HG03558 (cell line): ENCODE results near the gene ZGRF1.
"Not testable (repeated sequence)": the region's sequence is repeated elsewhere in the genome, so short reads cannot be mapped to it uniquely, and the experiment has no call there.

Experiments
- ATAC-seq: cut with Tn5 transposase; IDR thresholded peaks from one replicate; pipeline ENCODE4 v1.9.1; 2021; ENCODE audit warnings: moderate number of reproducible peaks; ENCODE audit not compliant: unreplicated experiment; ENCODE audit errors: extremely low read depth

The ZGRF1 gene

GRCh38 chr4:112517911-112518310 lies 118.8 kb downstream of the ZGRF1 start:
- no peak for ATAC-seq

- ATAC-seq: no peak
These were observed 119.6 kb downstream of the ZGRF1 start for GRCh38 chr4:112517067-112517634.

- ATAC-seq: no peak
These were observed 120.1 kb downstream of the ZGRF1 start for GRCh38 chr4:112516471-112517066.

GRCh38 chr4:112516066-112516470 lies 120.6 kb downstream of the ZGRF1 start, which contains the start of gene NEUROG2:
NEUROG2 (minus strand) TSS chr4:112516180; CDS start chr4:112515475, 705 bp downstream.
- ATAC-seq: no peak

GRCh38 chr4:112515198-112516065 lies 121.3 kb downstream of the ZGRF1 start:
- no peak for ATAC-seq

- no peak for ATAC-seq
These were observed 122.0 kb downstream of the ZGRF1 start for GRCh38 chr4:112514647-112515197.

GRCh38 chr4:112513971-112514646 lies 122.6 kb downstream of the ZGRF1 start:
- ATAC-seq: no peak

GRCh38 chr4:112511803-112512118 lies 124.9 kb downstream of the ZGRF1 start:
- no peak for ATAC-seq

GRCh38 chr4:112511093-112511802 lies 125.5 kb downstream of the ZGRF1 start:
- no peak for ATAC-seq

- no peak for ATAC-seq
These were observed 126.2 kb downstream of the ZGRF1 start for GRCh38 chr4:112510291-112511092.

- ATAC-seq: no peak
These were observed 127.2 kb downstream of the ZGRF1 start for GRCh38 chr4:112509243-112510141.

- ATAC-seq: no peak
These were observed 128.4 kb downstream of the ZGRF1 start for GRCh38 chr4:112508356-112508755.

- no peak for ATAC-seq
These were observed 131.9 kb downstream of the ZGRF1 start for GRCh38 chr4:112504807-112505206.

- ATAC-seq: no peak
These were observed 133.8 kb downstream of the ZGRF1 start for GRCh38 chr4:112502871-112503270.

- ATAC-seq: no peak
These were observed 144.4 kb downstream of the ZGRF1 start for GRCh38 chr4:112492321-112492720.

- not testable (repeated sequence) for ATAC-seq
These were observed 145.9 kb downstream of the ZGRF1 start for GRCh38 chr4:112490808-112491207.
